MCF 10A (cell line): ENCODE measurements around the gene POLR3K. TPM values are rescaled to one million over a fixed set of nuclear protein-coding genes. Genes with fewer than 3 reads are reported as not detected.

Source experiments
- BruUV-seq: library from RNA; stranded (reverse); fragments of 400-500 nt; replicated peaks from 2 replicates; lab custom pipeline; 2021; lab: Mats Ljungman, UMichigan
- CTCF ChIA-PET: fragments of 300-600 bp; sonication (Branson Sonifier 250); formaldehyde crosslinking; extraction: SDS; loops from one replicate; lab custom pipeline; 2021; ENCODE audit warnings: antibody characterized with exemption, inconsistent platforms; lab: Yijun Ruan, JAX
- POLR2A ChIA-PET: fragments of 300-600, 350-650 bp; sonication (Branson Sonifier 250); formaldehyde crosslinking; extraction: SDS; loops from one replicate; lab custom pipeline; 2020; ENCODE audit warnings: antibody characterized with exemption, inconsistent platforms; lab: Yijun Ruan, JAX
- DNase-seq: peaks from one replicate; pipeline ENCODE4 v3.0.0-alpha.2; 2018; ENCODE audit not compliant: unreplicated experiment
- H3K27ac Mint-ChIP-seq: one replicate; pipeline ENCODE4 v1.8.0; 2022; ENCODE audit warnings: mild to moderate bottlenecking, low read depth, mixed read lengths; ENCODE audit not compliant: unreplicated experiment
- H3K27me3 Mint-ChIP-seq: one replicate; pipeline ENCODE4 v1.8.0; 2022; ENCODE audit warnings: mixed read lengths; ENCODE audit not compliant: insufficient read depth, unreplicated experiment
- H3K36me3 Mint-ChIP-seq: one replicate; pipeline ENCODE4 v1.8.0; 2022; ENCODE audit warnings: mild to moderate bottlenecking, moderate library complexity, mixed read lengths; ENCODE audit not compliant: insufficient read depth, unreplicated experiment
- H3K4me1 Mint-ChIP-seq: one replicate; pipeline ENCODE4 v1.8.0; 2022; ENCODE audit warnings: mixed read lengths; ENCODE audit not compliant: insufficient read depth, unreplicated experiment
- H3K4me3 Mint-ChIP-seq: one replicate; pipeline ENCODE4 v1.8.0; 2022; ENCODE audit warnings: mild to moderate bottlenecking, moderate library complexity, mixed read lengths; ENCODE audit not compliant: unreplicated experiment
- H3K9me3 Mint-ChIP-seq: one replicate; pipeline ENCODE4 v1.8.0; 2022; ENCODE audit warnings: mixed read lengths; ENCODE audit not compliant: unreplicated experiment
- CTCF ChIP-seq: fragments of 200-600 bp; IDR thresholded peaks from one replicate; pipeline ENCODE4 v1.8.0; 2022; ENCODE audit warnings: antibody characterized with exemption, mild to moderate bottlenecking; ENCODE audit not compliant: unreplicated experiment
- intact Hi-C: fragments of 100-400 bp; cut with micrococcal nuclease; formaldehyde crosslinking; loops from 2 replicates; pipeline ENCODE4 v1.14.1; 2022
- total RNA-seq: library from RNA; stranded (reverse); gene quantifications from 2 replicates; pipeline ENCODE4 v1.2.3, GENCODE V29; 2022

POLR3K gene
- total RNA-seq, 1 experiment from 2014 or later = 19.2 TPM

GRCh38 chr16:36336-36984, 16.9 kb downstream of the POLR3K start:
- intact Hi-C loops = no loop called here
- no TSS peak for BruUV-seq
- DNase-seq = no peak
- no peak overlapping the region for H3K4me3 Mint-ChIP-seq
- peaks cover 10% of the 10 kb centered on the region for H3K36me3 Mint-ChIP-seq
- TF ChIP-seq CTCF = no peak
- H3K9me3 Mint-ChIP-seq = no peaks in the 10 kb centered on the region
- no peak overlapping the region for H3K27ac Mint-ChIP-seq
- no peaks in the 10 kb centered on the region for H3K4me1 Mint-ChIP-seq
- ChIA-PET POLR2A (interaction anchor here (1.0 kb wide), 1 partner anchor 17 kb away, joined by 4 read pairs; the partner anchor contains the start of genes POLR3K and SNRNP25), CTCF (no interaction called here)
- no peaks in the 10 kb centered on the region for H3K27me3 Mint-ChIP-seq

GRCh38 chr16:35678-36305, 17.6 kb downstream of the POLR3K start:
- H3K36me3 Mint-ChIP-seq = peaks cover 5% of the 10 kb centered on the region
- no TSS peak for BruUV-seq
- CTCF ChIA-PET = no interaction called here
- no peaks in the 10 kb centered on the region for H3K9me3 Mint-ChIP-seq
- no peaks in the 10 kb centered on the region for H3K27me3 Mint-ChIP-seq
- DNase-seq = no peak
- no peak for TF ChIP-seq CTCF
- POLR2A ChIA-PET = interaction anchor here (1.0 kb wide), 1 partner anchor 18 kb away, joined by 4 read pairs; the partner anchor contains the start of genes POLR3K and SNRNP25
- H3K4me3 Mint-ChIP-seq = no peak overlapping the region
- no peak overlapping the region for H3K27ac Mint-ChIP-seq
- intact Hi-C loops = no loop called here
- no peaks in the 10 kb centered on the region for H3K4me1 Mint-ChIP-seq

GRCh38 chr16:35011-35677, 18.3 kb downstream of the POLR3K start:
- DNase-seq = peak; percentile 48
- intact Hi-C loops = no loop called here
- Mint-ChIP-seq H3K27ac (no peak overlapping the region), H3K4me3 (no peak overlapping the region), H3K27me3 (no peaks in the 10 kb centered on the region), H3K4me1 (no peaks in the 10 kb centered on the region), H3K36me3 (peaks cover 5% of the 10 kb centered on the region), H3K9me3 (no peaks in the 10 kb centered on the region)
- TF ChIP-seq CTCF = no peak
- POLR2A ChIA-PET = no interaction called here
- CTCF ChIA-PET = interaction anchor here (0.9 kb wide), 1 partner anchor 72 kb away, joined by 4 read pairs; no protein-coding TSS in a partner anchor
- BruUV-seq = no TSS peak

GRCh38 chr16:34648-34987, 18.8 kb downstream of the POLR3K start:
- peaks cover 5% of the 10 kb centered on the region for H3K36me3 Mint-ChIP-seq
- ChIA-PET POLR2A (no interaction called here), CTCF (interaction anchor here (0.9 kb wide), 1 partner anchor 72 kb away, joined by 4 read pairs; no protein-coding TSS in a partner anchor)
- H3K27ac Mint-ChIP-seq = no peak overlapping the region
- DNase-seq = no peak
- H3K9me3 Mint-ChIP-seq = no peaks in the 10 kb centered on the region
- no peaks in the 10 kb centered on the region for H3K4me1 Mint-ChIP-seq
- H3K4me3 Mint-ChIP-seq = no peak overlapping the region
- H3K27me3 Mint-ChIP-seq = no peaks in the 10 kb centered on the region
- BruUV-seq = no TSS peak
- no peak for TF ChIP-seq CTCF
- intact Hi-C loops = no loop called here
